Calu3 (cell line): Measurements from ENCODE around the gene SLC36A4. TPM values are rescaled to one million over a fixed set of nuclear protein-coding genes. Genes with fewer than 3 reads are reported as not detected.
"Not testable (repeated sequence)": the region's sequence is repeated elsewhere in the genome, so short reads cannot be mapped to it uniquely, and the experiment has no call there.

ENCODE experiments used
- BruUV-seq: library from RNA; stranded (reverse); fragments of 400-500 nt; replicated peaks from 2 replicates; lab custom pipeline; 2021; lab: Mats Ljungman, UMichigan
- CTCF ChIA-PET: fragments of 300-600 bp; sonication (Branson Sonifier 250); formaldehyde crosslinking; loops from one replicate; lab custom pipeline; 2022; ENCODE audit warnings: antibody characterized with exemption; lab: Charles Lee
- DNase-seq: peaks from one replicate; pipeline ENCODE4 v3.0.0; 2022
- H3K27ac Mint-ChIP-seq: one replicate; pipeline ENCODE4 v1.8.0; 2022; ENCODE audit warnings: mixed read lengths; ENCODE audit not compliant: unreplicated experiment
- H3K27me3 Mint-ChIP-seq: one replicate; pipeline ENCODE4 v1.8.0; 2022; ENCODE audit warnings: mixed read lengths; ENCODE audit not compliant: unreplicated experiment
- H3K36me3 Mint-ChIP-seq: one replicate; pipeline ENCODE4 v1.8.0; 2022; ENCODE audit warnings: mild to moderate bottlenecking, moderate library complexity, mixed read lengths; ENCODE audit not compliant: insufficient read depth, unreplicated experiment
- H3K4me1 Mint-ChIP-seq: one replicate; pipeline ENCODE4 v1.8.0; 2022; ENCODE audit warnings: mild to moderate bottlenecking, low read depth, mixed read lengths; ENCODE audit not compliant: unreplicated experiment
- H3K4me3 Mint-ChIP-seq: one replicate; pipeline ENCODE4 v1.8.0; 2022; ENCODE audit warnings: mild to moderate bottlenecking, low read depth, moderate library complexity, mixed read lengths; ENCODE audit not compliant: unreplicated experiment
- H3K9me3 Mint-ChIP-seq: one replicate; pipeline ENCODE4 v1.8.0; 2022; ENCODE audit warnings: low read depth, mixed read lengths; ENCODE audit not compliant: unreplicated experiment
- intact Hi-C: fragments of 100-400 bp; cut with micrococcal nuclease; formaldehyde crosslinking; loops from one replicate; pipeline ENCODE4 v1.10.0; 2022; ENCODE audit not compliant: unreplicated experiment
- total RNA-seq: library from RNA; stranded (reverse); gene quantifications from 2 replicates; pipeline ENCODE4 v1.2.3, GENCODE V29; 2022
- TF ChIP-seq, protein P1 (sequence below): fragments of 200-600 bp; IDR thresholded peaks from one replicate; pipeline ENCODE4 v1.8.0; 2022; ENCODE audit warnings: antibody characterized with exemption; ENCODE audit not compliant: unreplicated experiment

Gene SLC36A4
- total RNA-seq, 1 experiment from 2014 or later, result 12.4 TPM

DNA sequence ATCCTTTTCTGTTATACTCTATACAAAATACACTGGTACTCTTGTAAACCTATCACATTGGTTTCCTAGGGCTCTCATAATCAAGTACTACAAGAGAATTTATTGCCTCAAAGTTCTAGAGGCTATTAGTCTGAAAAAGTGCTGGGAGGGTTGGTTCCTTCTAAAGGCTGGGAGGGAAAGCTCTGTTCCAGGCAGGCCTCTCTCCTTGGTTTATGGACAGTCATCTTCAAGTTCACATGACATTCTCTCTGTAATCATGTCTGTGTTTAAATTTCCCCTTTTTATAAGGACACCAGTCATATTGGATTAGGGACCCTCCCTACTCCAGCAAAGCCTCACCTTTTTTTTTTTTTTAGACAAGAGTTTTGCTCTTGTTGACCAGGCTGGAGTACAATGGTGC, 9.1 kb downstream of the SLC36A4 start:
- DNase-seq, result no peak
- CTCF ChIA-PET, result no interaction called here
- TF ChIP-seq, protein P1, sequence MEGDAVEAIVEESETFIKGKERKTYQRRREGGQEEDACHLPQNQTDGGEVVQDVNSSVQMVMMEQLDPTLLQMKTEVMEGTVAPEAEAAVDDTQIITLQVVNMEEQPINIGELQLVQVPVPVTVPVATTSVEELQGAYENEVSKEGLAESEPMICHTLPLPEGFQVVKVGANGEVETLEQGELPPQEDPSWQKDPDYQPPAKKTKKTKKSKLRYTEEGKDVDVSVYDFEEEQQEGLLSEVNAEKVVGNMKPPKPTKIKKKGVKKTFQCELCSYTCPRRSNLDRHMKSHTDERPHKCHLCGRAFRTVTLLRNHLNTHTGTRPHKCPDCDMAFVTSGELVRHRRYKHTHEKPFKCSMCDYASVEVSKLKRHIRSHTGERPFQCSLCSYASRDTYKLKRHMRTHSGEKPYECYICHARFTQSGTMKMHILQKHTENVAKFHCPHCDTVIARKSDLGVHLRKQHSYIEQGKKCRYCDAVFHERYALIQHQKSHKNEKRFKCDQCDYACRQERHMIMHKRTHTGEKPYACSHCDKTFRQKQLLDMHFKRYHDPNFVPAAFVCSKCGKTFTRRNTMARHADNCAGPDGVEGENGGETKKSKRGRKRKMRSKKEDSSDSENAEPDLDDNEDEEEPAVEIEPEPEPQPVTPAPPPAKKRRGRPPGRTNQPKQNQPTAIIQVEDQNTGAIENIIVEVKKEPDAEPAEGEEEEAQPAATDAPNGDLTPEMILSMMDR, result no peak
- H3K36me3 Mint-ChIP-seq, result no peaks in the 10 kb centered on the region
- H3K4me1 Mint-ChIP-seq, result no peaks in the 10 kb centered on the region
- H3K4me3 Mint-ChIP-seq, result no peak overlapping the region
- H3K9me3 Mint-ChIP-seq, result peaks cover 7% of the 10 kb centered on the region
- intact Hi-C loops, result no loop called here
- no peaks in the 10 kb centered on the region for H3K27me3 Mint-ChIP-seq
- BruUV-seq, result no TSS peak
- H3K27ac Mint-ChIP-seq, result no peak overlapping the region

DNA sequence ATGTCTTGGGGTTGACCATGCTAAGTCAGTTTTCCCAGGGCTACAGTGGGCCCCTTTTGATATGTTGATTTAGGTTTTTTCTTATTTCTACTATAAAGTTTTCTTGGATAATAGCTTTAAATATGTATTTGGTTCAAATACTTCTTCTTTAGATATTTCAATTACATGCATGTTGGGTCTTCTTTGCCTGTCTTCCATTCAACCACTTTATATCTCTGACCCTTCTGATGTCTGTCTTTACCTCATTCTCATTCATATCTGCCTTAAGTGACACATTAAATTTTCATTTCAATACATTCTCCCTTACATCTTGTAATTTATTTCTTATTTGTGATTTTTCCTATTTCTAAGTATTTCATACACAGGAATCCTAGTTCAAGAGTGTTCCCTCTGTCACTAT, 10.5 kb downstream of the SLC36A4 start:
- DNase-seq, result no peak
- CTCF ChIA-PET, result no interaction called here
- H3K4me1 Mint-ChIP-seq, result no peaks in the 10 kb centered on the region
- H3K27me3 Mint-ChIP-seq, result no peaks in the 10 kb centered on the region
- no peaks in the 10 kb centered on the region for H3K36me3 Mint-ChIP-seq
- peaks cover 7% of the 10 kb centered on the region for H3K9me3 Mint-ChIP-seq
- intact Hi-C loops, result no loop called here
- no TSS peak for BruUV-seq
- TF ChIP-seq, protein P1, result no peak
- H3K4me3 Mint-ChIP-seq, result no peak overlapping the region
- no peak overlapping the region for H3K27ac Mint-ChIP-seq

- H3K4me1 Mint-ChIP-seq, H3K9me3 Mint-ChIP-seq, CTCF ChIA-PET, intact Hi-C loops, H3K27me3 Mint-ChIP-seq, DNase-seq, H3K27ac Mint-ChIP-seq, H3K36me3 Mint-ChIP-seq, H3K4me3 Mint-ChIP-seq, BruUV-seq: not testable (repeated sequence)
Measured at GRCh38 chr11:93177891-93178290, 19.9 kb downstream of the SLC36A4 start.

DNA sequence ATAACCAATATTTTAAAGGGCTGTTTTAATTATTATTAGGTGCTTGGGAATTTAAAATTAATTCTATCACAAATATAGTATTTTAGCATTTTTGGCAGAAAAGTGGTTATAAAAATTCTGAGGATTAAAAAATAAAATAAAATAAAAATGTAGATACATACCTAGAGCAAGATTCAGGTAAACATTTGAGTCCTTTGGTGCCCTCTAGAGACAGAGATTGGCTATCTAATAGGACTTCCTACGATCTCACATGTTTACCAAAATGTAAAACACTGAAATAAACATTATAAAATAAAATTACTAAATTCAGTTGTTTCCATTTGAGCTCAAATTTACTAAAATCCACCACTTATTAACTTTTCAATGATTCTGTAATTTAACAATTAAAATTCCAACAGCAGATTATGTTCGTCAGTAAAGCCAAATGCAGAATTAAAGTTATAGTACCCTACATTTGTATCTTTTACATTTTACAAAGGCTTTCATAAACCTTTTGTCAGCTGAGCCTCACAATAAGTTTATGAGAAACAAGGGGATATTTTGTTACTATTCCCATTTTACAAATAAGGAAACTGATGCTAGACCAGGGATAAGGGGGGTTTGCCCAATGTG, 27.7 kb downstream of the SLC36A4 start:
- TF ChIP-seq, protein P1, result no peak
- CTCF ChIA-PET, result no interaction called here
- intact Hi-C loops, result no loop called here
- H3K4me1 Mint-ChIP-seq, result no peaks in the 10 kb centered on the region
- BruUV-seq, result no TSS peak
- no peaks in the 10 kb centered on the region for H3K27me3 Mint-ChIP-seq
- no peaks in the 10 kb centered on the region for H3K9me3 Mint-ChIP-seq
- H3K4me3 Mint-ChIP-seq, result no peak overlapping the region
- H3K36me3 Mint-ChIP-seq, result no peaks in the 10 kb centered on the region
- H3K27ac Mint-ChIP-seq, result no peak overlapping the region
- no peak for DNase-seq

GRCh38 chr11:93169143-93169542, 28.6 kb downstream of the SLC36A4 start:
- BruUV-seq, result no TSS peak
- intact Hi-C loops, result no loop called here
- CTCF ChIA-PET, result no interaction called here
- Mint-ChIP-seq H3K27ac (no peak overlapping the region), H3K9me3 (no peaks in the 10 kb centered on the region), H3K4me1 (no peaks in the 10 kb centered on the region), H3K36me3 (no peaks in the 10 kb centered on the region), H3K27me3 (no peaks in the 10 kb centered on the region), H3K4me3 (no peak overlapping the region)
- DNase-seq, result no peak
- TF ChIP-seq, protein P1, result no peak
